Transverse colon (tissue), 4 donors: ENCODE results near the gene B4GALNT2. TPM values are rescaled to one million over a fixed set of nuclear protein-coding genes. Genes with fewer than 3 reads are reported as not detected.

ENCODE experiments used
- DNase-seq: peaks from one replicate; pipeline ENCODE4 v3.0.0-alpha.2; 2019
- H3K27ac ChIP-seq, 4 donors: fragments of 200-600 bp; sonication (generic); 2 replicates each; pipeline ENCODE4 v1.5.1; 2016 to 2018; ENCODE audit warnings: inconsistent platforms in 4 of 4
- H3K27me3 ChIP-seq: fragments of 200-600 bp; sonication (generic); 2 replicates; pipeline ENCODE4 v1.5.1; 2017; ENCODE audit warnings: inconsistent platforms
- H3K36me3 ChIP-seq, 4 donors: fragments of 200-600 bp; sonication (generic); 2 replicates each; pipeline ENCODE4 v1.5.1; 2017 to 2019; ENCODE audit warnings: inconsistent platforms in 4 of 4
- H3K4me1 ChIP-seq, 4 donors: fragments of 200-600 bp; sonication (generic); 2 replicates each; pipeline ENCODE4 v1.5.1; 2017 to 2020; ENCODE audit warnings: inconsistent platforms in 4 of 4
- H3K4me3 ChIP-seq, 4 donors: fragments of 200-600 bp; sonication (generic); 1 replicate in 1 of 4; 2 replicates in 3 of 4; pipeline versions ENCODE4 v1.5.1 to v1.6.1; 2017 to 2019; ENCODE audit warnings: inconsistent platforms in 4 of 4
- H3K9me3 ChIP-seq, 2 donors: fragments of 200-600 bp; sonication (generic); 2 replicates each; pipeline ENCODE4 v1.5.1; 2017 to 2019; ENCODE audit warnings: inconsistent platforms in 2 of 2
- CTCF ChIP-seq, 5 experiments: fragments of 200-600 bp in 3 of 5; fragments of 450-650 bp in 2 of 5; sonication (generic) in 3 of 5; IDR thresholded peaks; 1 replicate in 2 of 5; 2 replicates in 3 of 5; pipeline ENCODE4 v1.5.1; 2016 to 2017; ENCODE audit warnings: antibody characterized with exemption in 5 of 5, inconsistent platforms in 3 of 5, mild to moderate bottlenecking in 2 of 5, moderate library complexity in 1 of 5
- EP300 ChIP-seq: sonication (generic); formaldehyde crosslinking; IDR thresholded peaks from one replicate; pipeline ENCODE4 v1.6.1; 2017; ENCODE audit warnings: antibody characterized with exemption, low read depth
- POLR2A ChIP-seq: fragments of 450-650 bp; IDR thresholded peaks from one replicate; pipeline ENCODE4 v1.6.1; 2016; ENCODE audit warnings: antibody characterized with exemption, mild to moderate bottlenecking, moderate library complexity
- POLR2AphosphoS5 ChIP-seq, 3 donors: sonication (generic); formaldehyde crosslinking; IDR thresholded peaks; one replicate each; pipeline ENCODE4 v1.6.1; 2016; ENCODE audit warnings: antibody characterized with exemption in 3 of 3
- WGBS, 2 donors: methylation state at CpG; one replicate each; pipeline ENCODE4 v1.1.5; 2018; ENCODE audit warnings: low coverage in 1 of 2; 5-methylcytosine and 5-hydroxymethylcytosine counted together
- in situ Hi-C, 4 donors: fragments of 200-750 bp; cut with MboI; loops; one replicate each; pipeline versions ENCODE4 v1.15.0 to v1.15.1; 2017; ENCODE audit warnings: low sequenced_read_pairs in 3 of 4, low pct_ligation_motif_present in 1 of 4, low pct_unique_long_range_greater_than_20kb in 1 of 4
- intact Hi-C: fragments of 100-400 bp; cut with DNase I; formaldehyde crosslinking; loops from one replicate; pipeline ENCODE4 v1.15.1; 2023; ENCODE audit warnings: low total_unique reads
- total RNA-seq, 4 donors: library from RNA; depleted of rRNA; stranded (reverse); fragments of >200 nt; gene quantifications; one replicate each; pipeline ENCODE4 v1.1.0, GENCODE V29; 2016

The B4GALNT2 gene
- total RNA-seq, 4 donors from 2014 or later, result 19.8 to 75.9 (median 47.3) TPM

GRCh38 chr17:49187301-49187700 lies 54.7 kb downstream of the B4GALNT2 start:
- no peak for DNase-seq
- Histone ChIP-seq H3K36me3 (no peaks in the 10 kb centered on the region), H3K4me3 (no peak overlapping the region), H3K4me1 (peaks cover 0 to 12% (median 3%) of the 10 kb centered on the region in 4 donors), H3K27me3 (no peaks in the 10 kb centered on the region), H3K27ac (no peak overlapping the region), H3K9me3 (peaks cover 5 to 6% of the 10 kb centered on the region in 2 donors)
- WGBS, 2 donors, result 85 to 100% methylated on average over 2 to 3 of the region's 3 CpGs
- intact Hi-C loops, result no loop called here
- TF ChIP-seq CTCF (IDR thresholded peaks at IDR 0.05) (no peak), POLR2A (no peak), POLR2AphosphoS5 (IDR thresholded peaks at IDR 0.05) (no peak), EP300 (no peak)
- in situ Hi-C loops, result no loop called here

- in situ Hi-C loops (no loop called here), intact Hi-C loops (no loop called here)
- Histone ChIP-seq H3K4me1 (peaks cover 0 to 21% (median 10%) of the 10 kb centered on the region in 4 donors), H3K36me3 (no peaks in the 10 kb centered on the region), H3K4me3 (no peak overlapping the region), H3K27me3 (no peaks in the 10 kb centered on the region), H3K27ac (peak overlapping the region in 3 of 4 donors; percentile 88 to 98 (median 97)), H3K9me3 (no peaks in the 10 kb centered on the region)
- WGBS, 2 donors, result 45 to 57% methylated on average over 1 to 4 of the region's 4 CpGs
- DNase-seq, result no peak
- no peak for TF ChIP-seq EP300
- TF ChIP-seq CTCF (IDR thresholded peaks at IDR 0.05), result no peak
- no peak for TF ChIP-seq POLR2AphosphoS5 (IDR thresholded peaks at IDR 0.05)
- no peak for TF ChIP-seq POLR2A
Measured at GRCh38 chr17:49190932-49191331, 58.4 kb downstream of the B4GALNT2 start.

GRCh38 chr17:49191409-49191916 lies 58.9 kb downstream of the B4GALNT2 start:
- Histone ChIP-seq H3K9me3 (no peaks in the 10 kb centered on the region), H3K4me1 (peaks cover 0 to 21% (median 10%) of the 10 kb centered on the region in 4 donors), H3K27ac (peak overlapping the region; percentile 88 to 98 (median 96)), H3K36me3 (no peaks in the 10 kb centered on the region), H3K4me3 (peak overlapping the region; percentile 60 to 81 (median 68)), H3K27me3 (no peaks in the 10 kb centered on the region)
- intact Hi-C loops (no loop called here), in situ Hi-C loops (no loop called here)
- WGBS, 2 donors, result 4 to 5% methylated on average over 3 to 8 of the region's 8 CpGs
- no peak for TF ChIP-seq CTCF (IDR thresholded peaks at IDR 0.05)
- DNase-seq, result no peak

- Histone ChIP-seq H3K4me3 (peak overlapping the region; percentile 60 to 81 (median 68)), H3K36me3 (no peaks in the 10 kb centered on the region), H3K4me1 (peaks cover 0 to 21% (median 10%) of the 10 kb centered on the region in 4 donors), H3K27me3 (no peaks in the 10 kb centered on the region), H3K27ac (peak overlapping the region; percentile 88 to 98 (median 96)), H3K9me3 (no peaks in the 10 kb centered on the region)
- TF ChIP-seq EP300, result no peak
- peak in 1 of 3 donors; percentile 54 for TF ChIP-seq POLR2AphosphoS5 (IDR thresholded peaks at IDR 0.05)
- peak in 3 of 5 experiments; percentile 15 to 40 (median 23) for TF ChIP-seq CTCF (IDR thresholded peaks at IDR 0.05)
- TF ChIP-seq POLR2A, result peak; percentile 50
- 0% methylated on average over 49 of the region's 53 CpGs; no CpG with 5 or more reads in 1 of the 2 donors for WGBS, 2 donors
- in situ Hi-C loops (no loop called here), intact Hi-C loops (no loop called here)
- peak; percentile 94 for DNase-seq
Measured at GRCh38 chr17:49191917-49192741, 59.6 kb downstream of the B4GALNT2 start.
